Kidney epithelial cell (primary cell): Measurements from ENCODE around the gene STK17A. TPM values are rescaled to one million over a fixed set of nuclear protein-coding genes. Genes with fewer than 3 reads are reported as not detected.

Source experiments
- DNase-seq: peaks from one replicate; pipeline ENCODE4 v3.0.0-alpha.2; 2010; ENCODE audit warnings: low read depth
- H3K27me3 ChIP-seq: 2 replicates; pipeline ENCODE4 v1.6.0; 2011; ENCODE audit warnings: low read length; ENCODE audit not compliant: control insufficient read depth, insufficient read depth
- H3K36me3 ChIP-seq: 2 replicates; pipeline ENCODE4 v1.5.1; 2011; ENCODE audit warnings: low read length; ENCODE audit not compliant: control insufficient read depth, insufficient read depth
- H3K4me3 ChIP-seq: 2 replicates; pipeline ENCODE4 v1.5.1; 2011; ENCODE audit warnings: low read depth, mild to moderate bottlenecking, control low read depth, low read length
- total RNA-seq: library from RNA; depleted of rRNA; stranded (reverse); fragments of >200 nt; gene quantifications from 2 replicates; pipeline ENCODE4 v1.2.3, GENCODE V29; 2015
- TF ChIP-seq, protein P1 (sequence below): IDR thresholded peaks from 2 replicates; pipeline ENCODE4 v1.5.1; 2011; ENCODE audit warnings: mild to moderate bottlenecking, moderate library complexity, low read length, control low read depth, inconsistent platforms; ENCODE audit not compliant: insufficient read depth, poor library complexity, severe bottlenecking

The STK17A gene
- total RNA-seq, 1 donor from 2014 or later, result 12.8 TPM

GRCh38 chr7:43653891-43654504 lies 71.1 kb downstream of the STK17A start:
- Histone ChIP-seq H3K36me3 (no peaks in the 10 kb centered on the region), H3K4me3 (no peak overlapping the region), H3K27me3 (no peaks in the 10 kb centered on the region)
- TF ChIP-seq, protein P1, sequence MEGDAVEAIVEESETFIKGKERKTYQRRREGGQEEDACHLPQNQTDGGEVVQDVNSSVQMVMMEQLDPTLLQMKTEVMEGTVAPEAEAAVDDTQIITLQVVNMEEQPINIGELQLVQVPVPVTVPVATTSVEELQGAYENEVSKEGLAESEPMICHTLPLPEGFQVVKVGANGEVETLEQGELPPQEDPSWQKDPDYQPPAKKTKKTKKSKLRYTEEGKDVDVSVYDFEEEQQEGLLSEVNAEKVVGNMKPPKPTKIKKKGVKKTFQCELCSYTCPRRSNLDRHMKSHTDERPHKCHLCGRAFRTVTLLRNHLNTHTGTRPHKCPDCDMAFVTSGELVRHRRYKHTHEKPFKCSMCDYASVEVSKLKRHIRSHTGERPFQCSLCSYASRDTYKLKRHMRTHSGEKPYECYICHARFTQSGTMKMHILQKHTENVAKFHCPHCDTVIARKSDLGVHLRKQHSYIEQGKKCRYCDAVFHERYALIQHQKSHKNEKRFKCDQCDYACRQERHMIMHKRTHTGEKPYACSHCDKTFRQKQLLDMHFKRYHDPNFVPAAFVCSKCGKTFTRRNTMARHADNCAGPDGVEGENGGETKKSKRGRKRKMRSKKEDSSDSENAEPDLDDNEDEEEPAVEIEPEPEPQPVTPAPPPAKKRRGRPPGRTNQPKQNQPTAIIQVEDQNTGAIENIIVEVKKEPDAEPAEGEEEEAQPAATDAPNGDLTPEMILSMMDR, result no peak
- DNase-seq, result no peak

- no peaks in the 10 kb centered on the region for H3K36me3 ChIP-seq
- TF ChIP-seq, protein P1, result no peak
- H3K4me3 ChIP-seq, result no peak overlapping the region
- H3K27me3 ChIP-seq, result no peaks in the 10 kb centered on the region
- DNase-seq, result no peak
Measured at GRCh38 chr7:43655584-43655983, 72.7 kb downstream of the STK17A start.

- TF ChIP-seq, protein P1, result no peak
- Histone ChIP-seq H3K36me3 (no peaks in the 10 kb centered on the region), H3K27me3 (no peaks in the 10 kb centered on the region), H3K4me3 (no peak overlapping the region)
- DNase-seq, result no peak
Measured at GRCh38 chr7:43656997-43657396, 74.1 kb downstream of the STK17A start.

- no peaks in the 10 kb centered on the region for H3K36me3 ChIP-seq
- TF ChIP-seq, protein P1, result no peak
- H3K4me3 ChIP-seq, result no peak overlapping the region
- no peak for DNase-seq
- no peaks in the 10 kb centered on the region for H3K27me3 ChIP-seq
Measured at GRCh38 chr7:43658718-43659548, 76.0 kb downstream of the STK17A start.

DNA sequence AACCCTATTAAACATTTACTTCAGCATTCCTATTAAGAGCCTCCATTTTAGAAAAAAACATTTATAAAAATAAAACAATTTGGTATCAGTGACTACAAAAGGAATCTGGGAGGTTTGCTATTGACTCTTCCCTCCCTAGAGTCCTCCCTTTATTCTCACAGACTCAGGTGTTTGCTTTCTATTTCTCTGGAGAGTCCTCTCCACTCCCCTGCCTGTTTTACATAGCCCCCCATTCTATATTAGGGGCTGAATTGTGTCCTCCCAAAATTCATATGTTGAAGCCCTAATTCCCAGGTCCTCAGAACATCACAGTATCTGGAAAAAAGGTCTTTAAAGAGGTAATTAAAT lies 76.6 kb downstream of the STK17A start:
- no peak overlapping the region for H3K4me3 ChIP-seq
- DNase-seq, result no peak
- H3K36me3 ChIP-seq, result no peaks in the 10 kb centered on the region
- TF ChIP-seq, protein P1, result no peak
- no peaks in the 10 kb centered on the region for H3K27me3 ChIP-seq
